GM18868 (cell line): ENCODE data around the gene ABCC6.

Experiments
- ATAC-seq: cut with Tn5 transposase; IDR thresholded peaks from one replicate; pipeline ENCODE4 v1.9.1; 2021; ENCODE audit warnings: mild to moderate bottlenecking, moderate library complexity; ENCODE audit not compliant: unreplicated experiment

Gene ABCC6

DNA sequence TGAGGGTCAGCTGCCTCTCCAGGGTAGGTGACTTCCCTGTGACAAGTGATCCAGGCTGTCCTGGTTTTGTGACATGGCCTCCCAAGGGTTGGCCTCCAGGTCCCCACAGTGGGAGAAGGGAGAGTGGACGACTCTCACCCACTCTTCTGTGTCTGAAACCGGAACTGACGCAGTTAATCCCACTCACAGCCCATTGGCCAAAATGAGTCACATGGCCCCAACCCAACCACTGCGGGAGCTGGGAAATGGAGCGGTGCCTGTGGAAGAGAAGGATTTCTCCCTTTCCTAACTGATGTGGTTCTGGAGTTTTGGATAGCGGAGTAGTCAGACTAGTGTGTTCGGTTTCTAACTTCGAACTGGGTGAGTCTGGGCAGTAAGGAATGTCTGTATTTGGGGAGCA, 79.4 kb downstream of the ABCC6 start:
- no peak for ATAC-seq

DNA sequence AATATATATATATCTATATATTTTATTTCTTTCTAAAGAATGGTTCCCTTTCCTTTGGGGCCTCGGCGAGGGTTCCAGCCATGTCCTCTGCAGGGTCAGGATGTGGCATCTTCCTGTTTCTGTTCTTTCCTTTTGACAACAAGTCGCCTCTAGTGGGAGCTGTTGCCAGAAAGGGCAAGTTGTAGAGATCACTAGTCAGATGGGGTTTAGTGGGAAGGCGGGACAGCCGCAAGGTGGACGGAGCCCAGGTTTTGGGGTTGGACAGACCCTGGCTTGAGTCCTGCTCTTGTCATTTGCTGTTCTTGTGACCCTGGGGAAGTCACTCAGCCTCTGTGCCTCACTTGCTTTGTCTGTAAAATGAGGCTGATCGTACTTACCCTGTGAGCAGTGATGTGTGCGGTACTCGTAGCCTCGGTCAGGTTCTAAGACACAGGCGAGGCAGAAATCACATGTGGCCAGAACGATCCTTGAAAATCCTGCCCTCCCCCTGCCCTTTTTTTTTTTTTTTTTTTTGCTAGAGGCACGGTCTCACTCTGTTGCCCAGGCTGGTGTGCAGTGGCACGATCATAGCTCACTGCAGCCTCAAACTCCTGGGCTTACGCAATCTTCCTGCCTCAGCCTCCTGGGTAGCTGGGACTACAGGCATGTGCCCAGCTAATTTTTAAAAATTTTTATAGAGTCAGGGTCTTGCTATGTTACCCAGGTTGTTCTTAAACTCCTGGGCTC, 80.1 kb downstream of the ABCC6 start:
- no peak for ATAC-seq

- ATAC-seq, result no peak
Observed at GRCh38 chr16:16141784-16142396, 81.4 kb downstream of the ABCC6 start.

GRCh38 chr16:16141141-16141540, 82.2 kb downstream of the ABCC6 start:
- no peak for ATAC-seq

DNA sequence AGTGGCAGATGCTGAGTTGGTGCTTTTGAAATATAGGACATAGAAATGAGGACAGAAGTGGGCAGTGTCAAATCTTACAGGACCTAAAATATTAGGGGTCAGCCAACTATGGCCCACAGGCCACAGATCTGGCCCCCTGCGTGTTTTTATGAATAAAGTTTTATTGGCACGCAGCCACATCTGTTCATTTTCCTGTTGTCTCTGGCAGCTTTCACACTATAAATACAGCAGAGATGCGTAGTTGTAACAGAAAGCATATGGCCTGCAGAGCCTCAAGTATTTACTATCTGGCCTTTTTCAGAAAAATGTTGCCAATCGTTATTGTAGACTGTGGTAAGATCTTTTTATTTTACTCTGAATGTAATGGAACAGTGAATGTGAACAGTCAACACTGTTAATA, 82.8 kb downstream of the ABCC6 start:
- no peak for ATAC-seq

DNA sequence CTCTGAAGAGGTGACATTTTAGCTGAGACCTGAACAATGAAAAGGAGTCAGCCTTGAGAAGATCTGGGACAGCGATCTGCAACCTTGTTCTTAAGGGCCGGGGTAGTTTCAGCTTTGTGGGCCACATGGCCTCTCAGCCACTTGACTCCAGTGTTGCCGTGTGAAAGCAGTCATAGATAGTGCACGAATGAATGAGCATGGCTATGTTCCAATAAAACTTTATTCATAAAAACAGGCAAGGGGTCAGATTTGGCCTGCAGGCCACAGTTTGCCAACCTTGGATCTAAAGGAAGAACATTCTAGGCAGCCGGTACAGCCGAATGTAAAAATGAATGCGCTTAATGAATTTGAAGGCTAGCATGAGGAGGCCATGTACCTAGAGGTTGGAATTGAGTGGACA, 83.5 kb downstream of the ABCC6 start:
- ATAC-seq, result no peak

DNA sequence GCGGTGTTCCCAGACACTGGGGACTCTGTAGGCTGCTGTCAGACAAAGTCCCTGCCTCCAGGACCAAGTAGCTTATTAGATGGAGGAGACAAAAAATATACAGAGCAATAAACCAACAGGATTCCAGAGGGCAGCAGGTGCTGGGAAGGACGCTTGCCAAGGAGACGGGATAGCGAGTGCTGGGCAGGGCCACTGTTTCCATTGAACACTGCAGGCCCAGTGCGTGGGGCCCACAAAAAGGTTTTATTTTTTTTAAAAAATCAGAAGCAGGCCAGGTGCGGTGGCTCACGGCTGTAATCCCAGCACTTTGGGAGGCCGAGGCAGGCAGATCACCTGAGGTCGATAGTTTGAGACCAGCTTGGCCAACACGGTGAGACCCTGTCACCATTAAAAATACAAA, 84.2 kb downstream of the ABCC6 start:
- ATAC-seq, result no peak

DNA sequence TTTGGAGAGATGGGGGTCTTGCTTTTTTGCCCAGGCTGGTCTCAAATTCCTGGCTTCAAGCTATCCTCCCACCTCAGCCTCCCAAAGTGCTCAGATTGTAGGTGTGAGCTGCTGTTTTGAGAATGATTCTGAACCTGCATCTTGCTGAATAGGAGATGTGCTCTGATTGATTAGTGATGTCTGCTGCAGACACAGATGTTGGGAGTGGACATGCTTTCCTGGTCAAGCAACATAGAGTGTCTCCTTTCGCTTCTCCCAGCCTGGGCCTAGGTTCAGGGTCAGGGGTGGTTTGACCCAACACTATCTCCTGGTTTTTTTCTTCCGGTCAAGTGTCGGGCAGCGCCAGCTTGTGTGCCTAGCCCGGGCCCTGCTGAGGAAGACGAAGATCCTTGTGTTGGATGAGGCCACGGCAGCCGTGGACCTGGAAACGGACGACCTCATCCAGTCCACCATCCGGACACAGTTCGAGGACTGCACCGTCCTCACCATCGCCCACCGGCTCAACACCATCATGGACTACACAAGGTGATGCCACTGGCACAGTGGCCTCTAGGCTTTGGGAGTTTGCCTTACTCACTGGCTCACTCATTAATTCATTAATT, 85.2 kb downstream of the ABCC6 start:
- no peak for ATAC-seq

GRCh38 chr16:16137110-16137509, 86.2 kb downstream of the ABCC6 start:
- no peak for ATAC-seq

GRCh38 chr16:16136588-16136987, 86.7 kb downstream of the ABCC6 start:
- ATAC-seq, result no peak

- ATAC-seq, result no peak
Observed at GRCh38 chr16:16133943-16134604, 89.2 kb downstream of the ABCC6 start.

DNA sequence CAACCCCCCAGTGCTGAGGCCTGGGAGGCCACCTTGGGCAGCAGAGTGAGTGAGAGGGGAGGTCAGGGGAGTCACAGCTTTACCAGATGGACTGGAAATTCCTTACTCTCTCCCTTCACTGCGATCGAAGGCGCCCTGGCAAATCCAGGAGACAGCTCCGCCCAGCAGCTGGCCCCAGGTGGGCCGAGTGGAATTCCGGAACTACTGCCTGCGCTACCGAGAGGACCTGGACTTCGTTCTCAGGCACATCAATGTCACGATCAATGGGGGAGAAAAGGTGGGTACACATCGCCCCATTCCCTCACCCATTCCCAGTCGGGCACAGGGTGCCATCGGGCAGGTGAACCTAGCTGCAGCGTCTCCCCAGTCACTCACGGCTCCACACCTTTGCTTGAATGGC, 91.6 kb downstream of the ABCC6 start:
- ATAC-seq, result no peak

- ATAC-seq, result no peak
Observed at GRCh38 chr16:16131204-16131603, 92.1 kb downstream of the ABCC6 start.

- no peak for ATAC-seq
Observed at GRCh38 chr16:16127469-16128116, 95.7 kb downstream of the ABCC6 start.

DNA sequence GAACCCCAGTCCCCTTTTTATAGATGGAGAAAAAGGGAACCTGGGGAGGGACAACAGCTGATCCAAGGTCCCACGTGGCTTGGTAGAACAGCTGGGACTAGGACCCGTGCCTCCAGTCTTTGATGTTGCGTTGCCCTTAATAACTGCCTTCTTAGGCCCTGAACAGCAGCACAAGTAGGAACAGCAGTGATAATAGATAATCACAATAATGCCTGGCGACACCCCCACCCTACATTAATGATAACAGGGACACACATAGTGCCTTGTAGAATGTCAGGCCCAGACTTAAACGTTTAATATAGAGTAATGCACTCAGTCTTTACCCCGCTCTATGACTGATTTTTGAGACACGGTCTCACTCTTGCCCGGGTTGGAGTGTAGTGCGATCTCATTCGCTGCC, 96.4 kb downstream of the ABCC6 start:
- no peak for ATAC-seq

GRCh38 chr16:16124974-16125373, 98.3 kb downstream of the ABCC6 start:
- no peak for ATAC-seq

DNA sequence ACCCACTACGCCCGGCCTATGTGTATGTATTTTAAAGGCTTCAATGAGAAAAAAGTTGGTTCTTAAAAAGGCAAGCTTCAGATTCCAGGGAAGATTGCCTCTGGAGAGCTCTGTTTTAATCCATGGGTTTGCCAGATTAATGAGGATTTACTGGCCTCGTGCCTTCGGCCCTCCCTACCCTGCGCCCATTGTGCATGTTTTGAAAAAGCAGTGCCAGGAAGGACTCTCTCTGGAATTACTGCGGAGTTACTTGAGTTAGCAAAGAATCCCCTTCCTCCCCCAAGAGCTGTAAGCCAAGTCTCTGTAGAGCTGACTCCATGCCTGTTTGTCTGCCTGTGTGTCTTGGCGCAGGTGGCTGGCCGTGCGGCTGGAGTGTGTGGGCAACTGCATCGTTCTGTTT, 98.9 kb downstream of the ABCC6 start:
- no peak for ATAC-seq

- no peak for ATAC-seq
Observed at GRCh38 chr16:16122264-16122663, 101.0 kb downstream of the ABCC6 start.

DNA sequence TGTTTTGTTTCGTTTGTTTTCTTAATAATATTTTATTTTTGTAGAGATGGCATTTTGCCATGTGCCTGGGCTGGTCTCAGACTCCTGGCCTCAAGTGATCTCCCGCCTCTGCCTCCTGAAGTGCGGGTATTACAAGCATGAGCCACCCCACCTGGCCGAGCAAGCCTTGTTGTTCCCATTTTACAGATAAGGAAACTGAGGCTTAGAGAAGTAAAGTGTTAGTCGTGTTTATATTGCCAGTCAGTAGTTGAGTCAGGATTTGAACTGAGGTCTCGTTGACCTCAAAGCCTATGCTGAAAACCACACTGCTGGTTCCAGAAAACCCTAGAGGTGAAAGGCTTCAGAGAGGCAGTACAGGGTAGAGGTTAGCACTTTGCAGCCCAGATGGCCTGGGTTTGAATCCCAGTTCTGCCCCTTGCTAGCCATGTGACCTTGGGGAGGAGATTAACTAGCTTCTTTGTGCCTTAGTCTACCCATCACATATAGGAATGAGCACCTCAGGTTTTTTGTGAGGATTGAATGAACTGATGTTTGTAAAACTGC, 102.0 kb downstream of the ABCC6 start:
- ATAC-seq, result no peak

DNA sequence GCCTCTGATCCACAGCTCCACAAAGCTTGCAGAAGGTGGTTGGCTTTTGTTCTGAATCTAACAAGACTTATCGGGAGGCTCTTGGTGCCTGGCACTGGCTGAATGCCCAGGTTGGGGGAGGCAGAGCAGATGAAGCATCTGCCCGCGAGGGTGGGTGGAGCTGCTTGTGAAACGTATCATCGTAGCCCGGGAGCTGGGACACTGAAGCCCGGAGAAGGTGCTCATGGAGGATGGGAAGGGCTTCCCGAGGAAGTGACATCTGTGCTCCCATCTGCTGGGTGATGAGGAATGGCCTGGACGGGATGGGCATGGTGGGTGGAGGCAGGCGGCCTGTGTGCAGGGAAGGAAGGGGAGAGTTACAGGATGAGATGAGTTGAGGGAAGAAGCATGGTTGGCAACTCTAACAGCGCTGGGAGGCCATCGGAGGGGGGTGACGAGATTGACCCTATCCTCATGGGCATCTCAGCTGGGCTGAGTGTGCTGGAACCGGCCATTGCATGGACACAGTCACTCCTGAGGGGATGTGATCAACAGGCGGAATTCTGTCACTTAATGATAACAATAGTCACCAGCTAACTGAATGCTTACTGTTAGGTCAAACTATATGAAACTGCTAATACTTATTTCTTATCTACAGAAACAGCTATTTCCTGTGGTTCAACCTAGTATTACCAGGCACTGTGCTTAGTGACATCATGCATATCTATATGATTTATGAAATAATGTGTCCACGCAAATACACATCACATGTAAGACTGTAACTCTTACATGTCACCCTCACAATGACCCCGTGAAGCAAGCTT, 102.7 kb downstream of the ABCC6 start:
- no peak for ATAC-seq
